Central memory CD4-positive, alpha-beta T cell (primary cell): Measurements from ENCODE around the gene ASXL2.
"Not testable (repeated sequence)": the region's sequence is repeated elsewhere in the genome, so short reads cannot be mapped to it uniquely, and the experiment has no call there.

ENCODE experiments used
- DNase-seq: peaks from one replicate; pipeline ENCODE4 v3.0.0; 2022

The ASXL2 gene

DNA sequence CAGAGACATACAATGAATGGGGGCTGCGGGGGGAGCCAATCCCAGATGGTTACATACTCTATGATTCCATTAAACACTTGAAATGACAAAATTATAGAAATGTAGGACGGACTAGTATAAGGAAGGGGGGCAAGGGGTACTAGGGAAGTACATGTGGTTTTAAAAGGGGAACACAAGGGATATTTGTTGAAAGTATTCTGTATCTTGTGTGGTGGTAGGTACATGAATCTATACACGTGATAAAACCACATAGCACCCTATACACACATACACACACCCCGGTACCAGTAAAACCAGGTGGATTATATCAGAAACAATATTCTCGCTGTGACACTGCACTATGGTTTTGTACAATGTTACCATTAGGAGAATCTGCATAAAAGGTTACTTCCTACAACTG lies 45.4 kb downstream of the ASXL2 start:
- no peak for DNase-seq

GRCh38 chr2:25831746-25832449 lies 46.4 kb downstream of the ASXL2 start:
- no peak for DNase-seq

DNA sequence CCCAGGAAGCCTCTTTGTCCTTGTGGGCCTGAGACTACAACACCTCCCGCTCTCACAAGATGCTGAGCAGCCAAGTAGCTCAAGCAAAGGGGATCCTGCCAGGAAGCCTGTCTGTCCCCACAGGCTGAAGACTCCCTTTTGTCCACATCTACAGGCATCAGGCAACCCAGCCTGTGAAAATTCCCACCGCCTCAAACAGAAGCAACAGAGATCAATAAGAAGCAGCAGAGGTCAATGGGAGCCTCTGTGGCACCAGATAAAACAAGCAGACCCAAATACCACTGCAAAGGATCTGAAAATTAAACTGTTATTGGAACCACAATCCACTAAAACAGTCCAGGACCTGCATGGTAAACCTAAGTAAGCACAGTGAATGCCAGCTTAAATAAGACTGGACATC lies 48.5 kb downstream of the ASXL2 start:
- DNase-seq, result no peak

GRCh38 chr2:25829377-25829704 lies 48.9 kb downstream of the ASXL2 start:
- no peak for DNase-seq

DNA sequence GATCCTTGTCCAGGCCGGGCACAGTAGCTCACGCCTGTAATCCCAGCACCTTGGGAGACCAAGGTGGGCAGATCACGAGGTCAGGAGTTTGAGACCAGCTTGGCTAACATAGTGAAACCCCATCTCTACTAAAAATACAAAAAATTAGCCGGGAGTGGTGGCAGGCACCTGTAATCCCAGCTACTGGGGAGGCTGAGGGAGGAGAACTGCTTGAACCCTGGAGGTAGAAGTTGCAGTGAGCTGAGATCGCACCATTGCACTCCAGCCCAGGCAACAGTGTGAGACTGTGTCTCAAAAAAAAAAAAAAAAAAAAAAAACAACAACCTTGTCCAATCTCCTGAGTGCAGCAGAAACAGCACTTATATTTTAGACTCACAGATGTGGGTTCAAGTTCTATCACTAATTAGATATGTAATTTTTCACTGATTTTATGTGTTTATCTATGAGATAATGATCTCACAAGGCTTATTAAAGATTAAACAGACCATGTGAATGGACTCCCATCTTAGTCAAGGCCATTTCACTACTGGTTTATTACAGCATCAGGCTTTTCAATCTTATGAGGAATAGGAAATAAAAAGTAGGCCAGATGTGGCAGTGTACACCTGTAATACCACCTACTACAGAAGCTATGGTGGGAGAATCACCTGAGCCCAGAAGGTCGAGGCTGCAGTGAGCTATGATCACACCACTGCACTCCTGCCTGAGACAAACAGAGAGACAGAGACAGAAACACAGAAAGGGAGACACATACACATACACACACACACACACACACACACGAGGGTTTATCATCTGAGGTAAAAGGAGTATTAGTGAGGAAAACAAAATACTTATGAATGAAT lies 49.5 kb downstream of the ASXL2 start:
- DNase-seq, result not testable (repeated sequence)

GRCh38 chr2:25825238-25825637 lies 53.0 kb downstream of the ASXL2 start:
- DNase-seq, result peak; percentile 51

DNA sequence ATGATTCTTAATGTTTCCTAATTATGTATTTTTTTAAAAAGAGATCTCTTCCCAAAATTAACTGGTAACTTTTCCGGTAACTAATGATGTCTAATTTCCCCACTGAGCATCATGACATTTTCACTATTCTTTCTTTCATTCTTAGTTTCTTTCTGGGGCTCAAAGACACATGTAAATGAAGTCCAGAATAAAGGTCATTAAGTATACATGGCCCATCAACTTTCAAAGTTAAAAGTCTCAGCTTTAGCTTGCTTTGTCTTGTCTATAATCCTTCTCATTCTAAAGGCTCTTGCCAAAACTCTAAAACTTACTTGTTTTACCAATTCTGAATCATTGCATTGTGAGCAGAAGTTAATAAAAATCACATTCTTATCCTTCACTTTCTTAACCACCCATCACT lies 53.6 kb downstream of the ASXL2 start:
- no peak for DNase-seq

GRCh38 chr2:25824216-25824615 lies 54.1 kb downstream of the ASXL2 start:
- DNase-seq, result no peak

DNA sequence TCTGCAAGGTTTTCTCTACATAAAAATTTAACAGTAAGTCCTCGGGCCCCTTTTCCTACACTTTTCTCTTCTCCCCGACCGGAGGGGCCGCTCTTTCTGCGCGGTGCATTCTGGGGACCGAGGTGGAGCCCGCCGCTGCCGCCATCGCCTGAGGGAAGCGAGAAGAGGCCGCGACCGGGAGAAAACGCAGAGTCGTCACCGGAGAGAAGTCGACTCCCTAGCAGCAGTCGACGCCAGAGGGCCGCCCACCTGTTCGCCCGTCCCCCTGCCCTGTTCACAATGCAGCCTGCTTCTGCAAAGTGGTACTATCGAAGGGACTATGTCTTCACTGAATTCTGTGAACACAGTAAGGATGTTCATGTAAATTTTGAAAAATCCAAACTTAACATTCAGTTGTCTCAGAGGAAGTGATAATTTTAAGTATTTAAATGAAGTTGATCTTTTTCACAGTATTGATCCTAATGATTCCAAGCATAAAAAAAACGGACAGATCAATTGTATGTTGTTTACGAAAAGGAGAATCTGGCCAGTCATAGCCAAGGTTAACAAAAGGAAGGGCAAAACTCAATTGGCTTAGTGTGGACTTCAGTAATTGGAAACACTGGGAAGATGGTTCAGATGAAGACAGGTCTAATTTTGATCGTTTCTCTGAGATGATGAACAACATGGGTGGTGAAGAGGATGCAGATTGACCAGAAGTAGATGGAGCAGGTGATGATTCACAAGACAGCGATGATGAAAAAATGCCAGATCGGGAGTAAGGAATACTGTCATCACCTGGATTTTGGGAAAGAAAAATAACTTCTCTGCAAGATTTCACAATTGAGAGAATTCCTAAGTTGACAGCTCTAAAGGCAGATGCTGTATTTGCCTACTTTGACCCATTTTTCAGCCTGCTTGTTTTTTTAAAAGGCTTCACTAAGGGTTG lies 55.8 kb downstream of the ASXL2 start:
- peak; percentile 68 for DNase-seq

- DNase-seq, result no peak
Observed at GRCh38 chr2:25821225-25822056, 56.8 kb downstream of the ASXL2 start.

GRCh38 chr2:25819597-25820039 lies 58.7 kb downstream of the ASXL2 start:
- DNase-seq, result no peak

DNA sequence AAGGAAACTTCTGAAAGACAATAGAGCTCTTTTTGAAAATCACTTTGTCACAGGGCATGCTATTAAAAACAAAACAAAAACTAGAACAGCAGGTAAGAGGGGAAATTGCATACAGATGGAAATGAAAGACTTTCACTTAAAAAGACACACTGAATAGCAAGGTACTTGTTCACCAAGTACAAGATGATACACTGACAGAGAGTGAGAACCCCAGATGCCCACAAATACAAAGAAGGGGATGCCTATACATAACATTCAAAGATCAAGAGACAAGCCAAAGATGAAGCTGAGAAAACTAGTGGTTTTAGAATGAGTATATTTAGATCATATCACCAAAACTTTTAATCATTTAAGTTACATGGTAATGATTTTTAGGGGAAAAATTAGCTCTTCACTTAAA lies 60.7 kb downstream of the ASXL2 start:
- no peak for DNase-seq

DNA sequence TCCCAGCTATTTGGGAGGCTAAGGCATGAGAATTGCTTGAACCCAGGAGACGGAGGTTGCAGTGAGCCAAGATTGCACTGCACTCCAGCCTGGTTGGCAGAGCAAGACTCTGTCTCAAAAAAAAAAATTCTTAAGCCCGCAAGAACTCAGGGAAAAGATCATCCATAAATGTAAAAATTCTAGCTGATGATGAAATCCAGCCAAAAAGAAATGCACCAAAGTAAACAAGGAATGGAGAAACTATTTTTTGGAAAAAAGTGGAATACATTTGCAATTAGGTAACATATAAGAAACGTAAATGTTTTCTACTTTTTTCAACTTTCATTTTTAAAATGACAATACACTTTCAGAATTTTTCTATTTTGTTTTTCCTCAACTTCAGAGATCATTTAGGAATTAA lies 61.3 kb downstream of the ASXL2 start:
- no peak for DNase-seq

- no peak for DNase-seq
Observed at GRCh38 chr2:25816249-25816648, 62.0 kb downstream of the ASXL2 start.

GRCh38 chr2:25814681-25815080 lies 63.6 kb downstream of the ASXL2 start:
- no peak for DNase-seq

DNA sequence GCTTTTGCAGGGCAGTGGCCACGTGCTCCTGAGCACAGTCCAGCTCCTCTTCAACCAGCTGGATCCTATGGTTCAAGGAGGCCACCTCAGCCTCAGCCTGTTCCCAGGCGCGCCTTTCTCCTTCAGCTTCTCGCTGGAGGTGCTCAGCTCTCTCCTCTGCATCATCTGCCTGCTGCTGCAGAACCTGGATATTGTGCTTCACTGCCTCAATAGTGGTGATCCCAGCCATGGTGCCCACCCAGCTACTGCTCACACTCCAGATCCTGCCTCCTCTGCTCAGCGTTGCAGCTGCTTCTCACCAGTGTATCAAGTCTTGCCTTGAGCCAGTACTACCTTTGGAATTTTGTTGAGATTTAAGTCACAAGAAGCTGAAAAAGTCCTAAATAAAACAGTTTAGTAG lies 67.9 kb downstream of the ASXL2 start:
- DNase-seq, result no peak

DNA sequence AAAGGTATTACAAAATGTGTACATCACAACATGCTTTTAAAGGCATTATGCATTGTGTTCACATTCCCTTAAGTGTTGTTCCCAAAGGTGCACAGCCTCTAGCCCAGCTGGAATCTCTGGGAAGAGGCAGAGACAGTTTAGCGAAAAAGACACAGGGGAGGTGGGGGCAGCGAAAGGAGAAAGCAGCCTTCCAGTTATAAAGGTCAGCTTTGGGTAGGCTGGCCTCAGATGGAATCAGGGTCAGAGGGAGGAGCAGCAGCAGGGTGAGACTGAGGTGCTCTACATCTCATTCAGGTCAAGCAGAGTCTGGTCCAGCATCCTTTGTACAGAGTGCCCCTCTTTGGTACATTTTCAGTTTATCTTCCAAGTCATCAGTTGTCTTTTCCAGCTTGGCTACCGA lies 68.6 kb downstream of the ASXL2 start:
- no peak for DNase-seq

DNA sequence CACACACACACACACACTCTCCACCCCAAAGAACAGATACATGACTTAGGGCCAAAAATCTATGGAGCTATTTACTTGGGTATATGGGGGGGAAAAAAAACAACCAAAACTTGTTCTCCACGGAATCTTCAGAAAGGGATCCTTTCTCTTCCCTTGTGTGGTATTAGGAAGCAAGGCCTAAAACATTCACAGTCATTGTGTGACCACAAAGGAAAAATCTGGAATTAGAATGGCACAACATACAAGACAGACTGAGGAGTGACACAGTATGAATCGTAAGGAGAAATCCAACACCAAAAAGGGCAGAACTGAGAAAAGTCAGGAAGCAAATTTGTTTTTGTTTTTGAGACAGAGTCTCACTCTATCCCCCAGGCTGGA lies 70.3 kb downstream of the ASXL2 start:
- DNase-seq, result no peak

- DNase-seq, result no peak
Observed at GRCh38 chr2:25806941-25807340, 71.3 kb downstream of the ASXL2 start.

- no peak for DNase-seq
Observed at GRCh38 chr2:25805987-25806386, 72.3 kb downstream of the ASXL2 start.

GRCh38 chr2:25804338-25804737 lies 73.9 kb downstream of the ASXL2 start:
- no peak for DNase-seq

- no peak for DNase-seq
Observed at GRCh38 chr2:25799301-25799700, 79.0 kb downstream of the ASXL2 start.
